NCI-H1105 (cell line): ENCODE results near the gene TRERF1.

Experiments used
- DNase-seq: peaks from one replicate; lab custom pipeline; 2025; lab: John Stamatoyannopoulos, UW

The TRERF1 gene

GRCh38 chr6:42306439-42307140 lies 145.1 kb downstream of the TRERF1 start:
- DNase-seq = no peak

GRCh38 chr6:42304053-42304712 lies 147.5 kb downstream of the TRERF1 start:
- DNase-seq = no peak

- DNase-seq = no peak
These were observed 149.3 kb downstream of the TRERF1 start for GRCh38 chr6:42302411-42302810.

GRCh38 chr6:42301986-42302385 lies 149.7 kb downstream of the TRERF1 start:
- no peak for DNase-seq

GRCh38 chr6:42300701-42301100 lies 151.0 kb downstream of the TRERF1 start:
- no peak for DNase-seq

GRCh38 chr6:42300185-42300584 lies 151.5 kb downstream of the TRERF1 start:
- no peak for DNase-seq

- no peak for DNase-seq
These were observed 154.1 kb downstream of the TRERF1 start for GRCh38 chr6:42297661-42298060.

- DNase-seq = no peak
These were observed 155.1 kb downstream of the TRERF1 start for GRCh38 chr6:42296614-42297013.

- no peak for DNase-seq
These were observed 156.0 kb downstream of the TRERF1 start for GRCh38 chr6:42295677-42296076.

- no peak for DNase-seq
These were observed 156.5 kb downstream of the TRERF1 start for GRCh38 chr6:42295181-42295580.

GRCh38 chr6:42294759-42295158 lies 157.0 kb downstream of the TRERF1 start:
- DNase-seq = no peak

- no peak for DNase-seq
These were observed 158.2 kb downstream of the TRERF1 start for GRCh38 chr6:42293386-42293977.

- DNase-seq = no peak
These were observed 159.6 kb downstream of the TRERF1 start for GRCh38 chr6:42292004-42292740.

- no peak for DNase-seq
These were observed 164.0 kb downstream of the TRERF1 start for GRCh38 chr6:42287756-42288155.

GRCh38 chr6:42281570-42281969 lies 170.2 kb downstream of the TRERF1 start:
- DNase-seq = no peak

- no peak for DNase-seq
These were observed 170.7 kb downstream of the TRERF1 start for GRCh38 chr6:42280966-42281533.

- no peak for DNase-seq
These were observed 171.6 kb downstream of the TRERF1 start for GRCh38 chr6:42279966-42280629.

- DNase-seq = no peak
These were observed 172.5 kb downstream of the TRERF1 start for GRCh38 chr6:42279144-42279781.

- no peak for DNase-seq
These were observed 173.4 kb downstream of the TRERF1 start for GRCh38 chr6:42278131-42278853.

GRCh38 chr6:42276034-42276890 lies 175.5 kb downstream of the TRERF1 start:
- DNase-seq = no peak
